WTC11 (cell line): Measurements from ENCODE around the gene TRMU. TPM values are rescaled to one million over a fixed set of nuclear protein-coding genes. Genes with fewer than 3 reads are reported as not detected.
A peak's percentile ranks its signal among the peaks of the same experiment; 100 is the strongest.

ENCODE experiments used
- ATAC-seq: fragments of 200-7000 bp; cut with Tn5 transposase; 2 replicates; pipeline ENCODE4 v1.10.0; 2021; ENCODE audit warnings: mild to moderate bottlenecking, moderate library complexity
- CTCF ChIA-PET: fragments of 300-600 bp; sonication (Branson Sonifier 250); formaldehyde crosslinking; loops from one replicate; lab custom pipeline; 2021; ENCODE audit warnings: antibody characterized with exemption; lab: Charles Lee
- POLR2A ChIA-PET: fragments of 350-600 bp; sonication (Branson Sonifier 250); formaldehyde crosslinking; loops from one replicate; lab custom pipeline; 2021; ENCODE audit warnings: antibody characterized with exemption; lab: Charles Lee
- DNase-seq: peaks from one replicate; pipeline ENCODE4 v3.0.0; 2021; ENCODE audit warnings: low spot score
- H3K27ac Mint-ChIP-seq: 2 replicates; pipeline ENCODE4 v1.8.0; 2021; ENCODE audit warnings: mixed read lengths
- H3K27me3 Mint-ChIP-seq: 2 replicates; pipeline ENCODE4 v1.8.0; 2021; ENCODE audit warnings: low read depth, mild to moderate bottlenecking, moderate library complexity, mixed read lengths
- H3K36me3 Mint-ChIP-seq: 2 replicates; pipeline ENCODE4 v1.8.0; 2021; ENCODE audit warnings: mixed read lengths
- H3K4me1 Mint-ChIP-seq: 2 replicates; pipeline ENCODE4 v1.8.0; 2022; ENCODE audit warnings: mixed read lengths
- H3K4me3 Mint-ChIP-seq: 2 replicates; pipeline ENCODE4 v1.8.0; 2021; ENCODE audit warnings: mild to moderate bottlenecking, moderate library complexity, mixed read lengths
- H3K9me3 Mint-ChIP-seq: 2 replicates; pipeline ENCODE4 v1.8.0; 2021; ENCODE audit warnings: mixed read lengths
- AFF4 ChIP-seq: sonication (generic); formaldehyde crosslinking; IDR thresholded peaks from 2 replicates; pipeline ENCODE4 v1.8.1; 2023; ENCODE audit warnings: mild to moderate bottlenecking, missing genetic modification reagents, borderline replicate concordance
- ATF3 ChIP-seq: sonication (generic); formaldehyde crosslinking; conservative IDR thresholded peaks from 2 replicates; pipeline ENCODE4 v1.8.1; 2022; ENCODE audit warnings: mild to moderate bottlenecking, missing genetic modification reagents
- ATF6 ChIP-seq: sonication (generic); formaldehyde crosslinking; IDR thresholded peaks from 2 replicates; pipeline ENCODE4 v1.8.1; 2023; ENCODE audit warnings: mild to moderate bottlenecking, missing genetic modification reagents
- GABPB1 ChIP-seq: sonication (generic); formaldehyde crosslinking; IDR thresholded peaks from 2 replicates; pipeline ENCODE4 v1.8.1; 2023; ENCODE audit warnings: mild to moderate bottlenecking, missing genetic modification reagents
- HMGXB4 ChIP-seq: sonication (generic); formaldehyde crosslinking; IDR thresholded peaks from 2 replicates; pipeline ENCODE4 v1.8.1; 2023; ENCODE audit warnings: mild to moderate bottlenecking, moderate library complexity, missing genetic modification reagents
- PRDM15 ChIP-seq: sonication (generic); formaldehyde crosslinking; IDR thresholded peaks from 2 replicates; pipeline ENCODE4 v1.8.0; 2022; ENCODE audit warnings: missing genetic modification reagents
- PREB ChIP-seq: sonication (generic); formaldehyde crosslinking; IDR thresholded peaks from 2 replicates; pipeline ENCODE4 v1.8.1; 2022; ENCODE audit warnings: mild to moderate bottlenecking, missing genetic modification reagents, moderate library complexity, borderline replicate concordance
- PRRX2 ChIP-seq: fragments of 250-450 bp; sonication (Bioruptor Pico); IDR thresholded peaks from 2 replicates; pipeline ENCODE4 v1.8.0; 2021; ENCODE audit warnings: mild to moderate bottlenecking
- ZBTB21 ChIP-seq: sonication (generic); formaldehyde crosslinking; IDR thresholded peaks from 2 replicates; pipeline ENCODE4 v1.8.1; 2023; ENCODE audit warnings: mild to moderate bottlenecking, missing genetic modification reagents, borderline replicate concordance
- ZNF138 ChIP-seq: sonication (generic); formaldehyde crosslinking; conservative IDR thresholded peaks from 2 replicates; pipeline ENCODE4 v1.8.1; 2022; ENCODE audit warnings: mild to moderate bottlenecking, moderate library complexity, missing genetic modification reagents
- ZNF416 ChIP-seq: fragments of 250-450 bp; sonication (Bioruptor Pico); IDR thresholded peaks from 2 replicates; pipeline ENCODE4 v1.9.0; 2021; ENCODE audit warnings: mild to moderate bottlenecking, inconsistent platforms
- ZNF512 ChIP-seq: sonication (generic); formaldehyde crosslinking; IDR thresholded peaks from 2 replicates; pipeline ENCODE4 v1.8.1; 2022; ENCODE audit warnings: missing genetic modification reagents, borderline replicate concordance
- total RNA-seq: library from RNA; stranded (reverse); gene quantifications from 3 replicates; pipeline ENCODE4 v1.2.3, GENCODE V29; 2021

Gene TRMU
- total RNA-seq, 1 experiment from 2014 or later, result 103 TPM

DNA sequence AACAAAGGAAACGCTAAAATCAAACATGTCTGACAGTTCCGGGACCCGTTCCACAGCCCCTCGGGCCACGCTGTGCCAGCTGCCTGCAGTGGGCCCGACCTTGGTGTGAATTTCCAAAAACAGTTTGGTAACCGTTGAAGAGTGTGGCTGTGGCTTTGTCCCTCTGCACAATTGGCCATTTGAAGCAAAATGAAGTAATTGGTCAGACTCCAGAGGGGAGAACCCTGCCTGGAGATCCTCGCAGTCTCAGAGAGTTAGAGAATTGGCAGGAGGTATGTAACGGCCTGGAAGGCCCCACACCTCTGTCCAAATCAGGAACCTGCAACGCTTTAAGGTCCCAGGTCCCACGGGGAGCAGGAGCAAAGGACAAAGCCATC is 26.3 kb downstream of the TRMU start:
- Mint-ChIP-seq H3K4me3 (no peak overlapping the region), H3K9me3 (peaks cover 7% of the 10 kb centered on the region; the same call in 1 of the 2 replicates), H3K27ac (0 out of 2 replicates have a peak overlapping the region, but pooled peaks have one; percentile 21), H3K4me1 (no peaks in the 10 kb centered on the region), H3K27me3 (no peaks in the 10 kb centered on the region), H3K36me3 (peaks cover 14% of the 10 kb centered on the region)
- ChIA-PET POLR2A (no interaction called here), CTCF (no interaction called here)
- no peak for DNase-seq
- ATAC-seq, result no peak
- TF ChIP-seq PRRX2 (CRISPR knock-in tag), result no peak
- TF ChIP-seq ZBTB21 (CRISPR knock-in tag), result no peak
- no peak for TF ChIP-seq HMGXB4 (CRISPR knock-in tag)
- no peak for TF ChIP-seq ZNF138
- TF ChIP-seq ZNF512 (CRISPR knock-in tag), result no peak
- TF ChIP-seq ZNF416 (CRISPR knock-in tag), result no peak
- TF ChIP-seq, all 79 proteins: peak for 0

- no peak for TF ChIP-seq PREB (CRISPR knock-in tag)
- no peak for TF ChIP-seq PRDM15 (CRISPR knock-in tag)
- TF ChIP-seq ATF6 (CRISPR knock-in tag), result no peak
- peak; percentile 58 for TF ChIP-seq GABPB1 (CRISPR knock-in tag)
- TF ChIP-seq AFF4, result no peak
- TF ChIP-seq ATF3 (CRISPR knock-in tag), result no peak
- no peak for DNase-seq
- Mint-ChIP-seq H3K4me1 (no peaks in the 10 kb centered on the region), H3K9me3 (peaks cover 7% of the 10 kb centered on the region; the same call in 1 of the 2 replicates), H3K27ac (peak overlapping the region; percentile 90), H3K27me3 (no peaks in the 10 kb centered on the region), H3K4me3 (no peak overlapping the region), H3K36me3 (peaks cover 14% of the 10 kb centered on the region)
- POLR2A ChIA-PET, result no interaction called here
- peak; percentile 14; the same call in 1 of the 2 replicates for ATAC-seq
- CTCF ChIA-PET, result no interaction called here
Observed at GRCh38 chr22:46362203-46362933, 26.9 kb downstream of the TRMU start.
